ENCODE measurements around the gene NCBP3. TPM values are rescaled to one million over a fixed set of nuclear protein-coding genes. Genes with fewer than 3 reads are reported as not detected.
"Not testable (repeated sequence)": the region's sequence is repeated elsewhere in the genome, so short reads cannot be mapped to it uniquely, and the experiment has no call there.

NCBP3 gene
- total and polyA plus RNA-seq, 8 donors: 7.6 to 40.6 (median 23.6) TPM

GRCh38 chr17:3795390-3796102 lies 50.5 kb downstream of the NCBP3 start:
- peaks cover 0 to 44% (median 18%) of the 10 kb centered on the region in 4 donors for H3K4me1 ChIP-seq
- H3K27me3 ChIP-seq: no peaks in the 10 kb centered on the region
- no peaks in the 10 kb centered on the region for H3K36me3 ChIP-seq
- TF ChIP-seq EP300 (IDR thresholded peaks at IDR 0.05) (no peak), CTCF (IDR thresholded peaks at IDR 0.05) (no peak), POLR2A (IDR thresholded peaks at IDR 0.05) (no peak), POLR2AphosphoS5 (IDR thresholded peaks at IDR 0.05) (no peak)
- peak in 1 of 2 donors; percentile 31 for DNase-seq
- no peaks in the 10 kb centered on the region for H3K9me3 ChIP-seq
- H3K27ac ChIP-seq: peak overlapping the region in 2 of 5 donors; percentile 24 to 41
- intact Hi-C loops (cut with DNase I; ENCODE audit: low total_unique reads): no loop called here
- 44 to 71% (median 65%) methylated on average over 17 to 31 of the region's 31 CpGs for WGBS, 5 donors
- no peak overlapping the region for H3K4me3 ChIP-seq

DNA sequence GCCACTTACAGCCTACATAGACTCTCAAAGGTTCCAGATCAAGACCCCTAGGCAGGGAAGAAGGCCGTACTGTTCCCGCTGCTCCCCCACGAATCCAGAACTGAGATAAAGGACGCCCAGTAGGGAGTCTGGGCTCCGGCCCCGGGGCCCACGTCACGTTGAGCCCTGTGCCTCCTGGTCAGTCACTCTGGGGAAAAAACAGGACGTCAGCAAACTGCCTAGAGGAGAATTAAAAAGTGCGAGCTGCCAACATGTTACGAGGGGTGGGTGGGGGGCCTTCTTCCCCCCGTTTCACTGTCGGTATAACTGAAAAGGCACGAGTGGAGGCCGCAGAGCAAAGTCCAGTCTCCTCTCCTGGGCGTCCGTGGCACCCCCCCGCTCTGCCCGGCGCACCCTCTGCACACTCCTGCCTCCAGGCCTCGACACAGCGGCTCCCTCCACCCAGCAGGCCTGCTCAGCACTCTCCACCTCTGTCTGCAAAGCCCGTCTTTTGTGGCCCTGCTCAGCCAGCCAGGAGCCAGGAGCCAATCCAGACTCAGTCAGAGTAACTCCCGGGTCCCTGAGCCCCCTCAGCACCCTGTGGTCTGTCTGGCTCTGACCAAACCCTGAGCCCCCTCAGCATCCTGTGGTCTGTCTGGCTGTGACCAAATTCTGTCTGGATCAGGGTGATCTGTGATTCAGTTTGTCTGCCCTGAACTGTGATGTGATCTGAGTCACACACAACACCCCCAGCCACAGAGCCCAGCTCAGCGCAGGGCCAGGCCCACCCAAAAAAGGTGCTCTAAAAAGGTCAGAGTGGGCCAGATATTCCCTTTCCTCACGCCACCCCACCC lies 51.3 kb downstream of the NCBP3 start:
- H3K27ac ChIP-seq: peak overlapping the region in 2 of 5 donors; percentile 24 to 41
- no peaks in the 10 kb centered on the region for H3K36me3 ChIP-seq
- H3K4me1 ChIP-seq: peaks cover 0 to 44% (median 18%) of the 10 kb centered on the region in 4 donors
- intact Hi-C loops (cut with DNase I; ENCODE audit: low total_unique reads): no loop called here
- DNase-seq: peak in 1 of 2 donors; percentile 60
- no peak overlapping the region for H3K4me3 ChIP-seq
- no peaks in the 10 kb centered on the region for H3K9me3 ChIP-seq
- WGBS, 5 donors: 44 to 60% (median 46%) methylated on average over 20 to 26 of the region's 26 CpGs
- no peaks in the 10 kb centered on the region for H3K27me3 ChIP-seq
- TF ChIP-seq POLR2A (IDR thresholded peaks at IDR 0.05): no peak
- TF ChIP-seq CTCF (IDR thresholded peaks at IDR 0.05): no peak
- TF ChIP-seq EP300 (IDR thresholded peaks at IDR 0.05): no peak
- no peak for TF ChIP-seq POLR2AphosphoS5 (IDR thresholded peaks at IDR 0.05)

DNA sequence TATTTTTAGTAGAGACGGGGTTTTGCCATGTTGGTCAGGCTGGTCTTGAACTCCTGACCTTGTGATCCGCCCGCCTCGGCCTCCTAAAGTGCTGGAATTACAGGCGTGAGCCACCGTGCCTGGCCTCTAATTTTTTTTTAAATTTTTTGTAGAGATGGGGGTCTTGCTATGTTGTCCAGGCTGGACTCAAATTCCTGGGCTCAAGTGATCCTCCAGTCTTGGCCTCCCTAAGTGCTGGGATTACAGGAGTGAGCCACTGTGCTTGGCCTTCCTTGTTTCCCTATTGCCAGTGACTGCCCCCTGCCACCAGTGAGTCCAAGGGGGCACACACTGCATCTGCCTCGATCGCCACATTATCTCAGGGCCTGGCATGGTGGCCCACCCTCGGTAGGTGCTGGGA lies 51.9 kb downstream of the NCBP3 start:
- Histone ChIP-seq H3K4me1 (peaks cover 0 to 41% (median 18%) of the 10 kb centered on the region in 4 donors), H3K27ac (peak overlapping the region in 2 of 5 donors; percentile 10 to 24)
- H3K4me3 ChIP-seq; DNase-seq; H3K36me3 ChIP-seq; H3K27me3 ChIP-seq; H3K9me3 ChIP-seq; intact Hi-C loops (cut with DNase I; ENCODE audit: low total_unique reads): not testable (repeated sequence)
- WGBS, 5 donors: 90 to 96% (median 93%) methylated on average over 8 to 9 of the region's 9 CpGs

DNA sequence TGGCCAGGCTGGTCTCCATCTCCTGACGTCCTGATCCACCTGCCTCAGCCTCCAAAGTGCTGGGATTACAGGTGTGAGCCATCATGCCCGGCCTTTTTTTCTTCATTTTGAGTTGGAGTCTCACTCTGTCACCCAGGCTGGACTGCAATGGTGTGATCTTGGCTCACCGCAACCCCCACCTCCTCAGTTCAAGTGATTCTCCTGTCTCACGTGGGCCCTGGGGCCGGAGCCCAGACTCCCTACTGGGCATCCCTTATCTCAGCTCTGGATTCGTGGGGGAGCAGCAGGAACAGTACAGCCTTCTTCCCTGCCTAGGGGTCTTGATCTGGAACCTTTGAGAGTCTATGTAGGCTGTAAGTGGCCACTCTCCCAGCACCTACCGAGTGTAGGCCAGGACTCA lies 52.8 kb downstream of the NCBP3 start:
- H3K4me1 ChIP-seq: peaks cover 0 to 38% (median 18%) of the 10 kb centered on the region in 4 donors
- H3K36me3 ChIP-seq; H3K27me3 ChIP-seq; H3K27ac ChIP-seq; H3K4me3 ChIP-seq; DNase-seq; H3K9me3 ChIP-seq; intact Hi-C loops (cut with DNase I; ENCODE audit: low total_unique reads): not testable (repeated sequence)
- WGBS, 5 donors: 83 to 86% (median 84%) methylated on average over 7 of the region's 7 CpGs

DNA sequence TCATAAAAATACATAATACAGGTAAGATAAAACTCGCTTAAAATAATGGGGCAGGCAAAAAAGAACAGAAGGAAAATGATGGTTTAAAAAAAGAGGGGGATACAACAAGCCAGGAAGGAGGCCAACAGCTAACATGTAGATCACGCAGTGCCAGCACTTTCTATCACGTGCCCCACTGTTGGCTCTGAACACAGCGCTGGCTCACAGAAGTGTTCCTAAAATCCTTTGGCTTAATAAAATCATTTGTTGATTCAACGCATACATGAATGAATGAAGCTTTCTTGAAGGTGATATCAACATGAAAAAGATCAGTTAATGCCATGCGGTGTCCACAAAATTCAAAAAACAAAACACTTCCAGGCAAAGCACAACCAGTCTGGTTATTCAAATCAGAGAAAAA lies 53.6 kb downstream of the NCBP3 start:
- H3K4me3 ChIP-seq: no peak overlapping the region
- DNase-seq: peak; percentile 39 to 63
- intact Hi-C loops (cut with DNase I; ENCODE audit: low total_unique reads): no loop called here
- 15 to 41% (median 26%) methylated on average over 6 of the region's 6 CpGs for WGBS, 5 donors
- no peaks in the 10 kb centered on the region for H3K36me3 ChIP-seq
- peaks cover 0 to 38% (median 18%) of the 10 kb centered on the region in 4 donors for H3K4me1 ChIP-seq
- no peak overlapping the region for H3K27ac ChIP-seq
- no peaks in the 10 kb centered on the region for H3K9me3 ChIP-seq
- H3K27me3 ChIP-seq: no peaks in the 10 kb centered on the region
- TF ChIP-seq CTCF (IDR thresholded peaks at IDR 0.05) (no peak), POLR2AphosphoS5 (IDR thresholded peaks at IDR 0.05) (peak in 1 of 3 donors; percentile 52)
